MM.1S (cell line): Measurements from ENCODE around the gene PAMR1.

Experiments used
- DNase-seq: peaks from one replicate; pipeline ENCODE4 v3.0.0-alpha.2; 2015
- H2AFZ ChIP-seq: fragments of 300-600 bp; sonication (generic); 2 replicates; pipeline ENCODE4 v1.6.0; 2016; ENCODE audit warnings: antibody characterized with exemption, low read length
- H3F3A ChIP-seq: fragments of 300-600 bp; sonication (generic); 2 replicates; pipeline ENCODE4 v1.6.1; 2016; ENCODE audit warnings: mild to moderate bottlenecking, antibody characterized with exemption, low read length, moderate library complexity, mixed read lengths; ENCODE audit not compliant: insufficient read depth
- H3K27ac ChIP-seq: fragments of 300-600 bp; sonication (generic); 2 replicates; pipeline ENCODE4 v1.5.1; 2016; ENCODE audit warnings: mild to moderate bottlenecking, low read length
- H3K27me3 ChIP-seq: fragments of 300-600 bp; sonication (generic); replicated peaks from 2 replicates; pipeline ENCODE4 v1.6.0; 2016; ENCODE audit warnings: low read length; ENCODE audit not compliant: insufficient read depth
- H3K36me3 ChIP-seq: fragments of 300-600 bp; sonication (generic); replicated peaks from 2 replicates; pipeline ENCODE4 v1.6.1; 2016; ENCODE audit warnings: mild to moderate bottlenecking, low read length, mixed read lengths; ENCODE audit not compliant: insufficient read depth
- H3K4me1 ChIP-seq: fragments of 300-600 bp; sonication (generic); 2 replicates; pipeline ENCODE4 v1.6.1; 2016; ENCODE audit warnings: low read length, mixed read lengths
- H3K4me2 ChIP-seq: fragments of 300-600 bp; sonication (generic); 2 replicates; pipeline ENCODE4 v1.6.0; 2016; ENCODE audit warnings: low read depth, low read length
- H3K4me3 ChIP-seq: fragments of 300-600 bp; sonication (generic); 2 replicates; pipeline ENCODE4 v1.5.1; 2016; ENCODE audit warnings: low read length, mixed read lengths
- H3K79me2 ChIP-seq: fragments of 300-600 bp; sonication (generic); 2 replicates; pipeline ENCODE4 v1.6.1; 2016; ENCODE audit warnings: mixed run types, low read length, mixed read lengths
- H3K9ac ChIP-seq: fragments of 300-600 bp; sonication (generic); 2 replicates; pipeline ENCODE4 v1.6.1; 2016; ENCODE audit warnings: low read length, mixed read lengths
- H3K9me2 ChIP-seq: fragments of 300-600 bp; sonication (generic); replicated peaks from 2 replicates; pipeline ENCODE4 v1.6.1; 2016; ENCODE audit warnings: mild to moderate bottlenecking, low read length, mixed read lengths; ENCODE audit not compliant: insufficient read depth
- H3K9me3 ChIP-seq: fragments of 300-600 bp; sonication (generic); replicated peaks from 2 replicates; pipeline ENCODE4 v1.6.1; 2016; ENCODE audit warnings: mild to moderate bottlenecking, low read length, mixed read lengths; ENCODE audit not compliant: insufficient read depth
- H4K20me1 ChIP-seq: fragments of 300-600 bp; sonication (generic); 2 replicates; pipeline ENCODE4 v1.6.1; 2016; ENCODE audit warnings: mild to moderate bottlenecking, low read length, moderate library complexity, mixed read lengths; ENCODE audit not compliant: insufficient read depth
- EZH2 ChIP-seq: fragments of 300-600 bp; sonication (generic); optimal IDR thresholded peaks from 2 replicates; pipeline ENCODE3; 2017; ENCODE audit warnings: low read depth, mild to moderate bottlenecking, antibody characterized with exemption, low read length, mixed read lengths
- EZH2phosphoT487 ChIP-seq: fragments of 300-600 bp; sonication (generic); IDR thresholded peaks from 2 replicates; pipeline ENCODE4 v1.6.1; 2018; ENCODE audit warnings: antibody characterized with exemption, low read length
- TF ChIP-seq, protein P1 (sequence below): fragments of 300-600 bp; sonication (generic); IDR thresholded peaks from 2 replicates; pipeline ENCODE4 v1.5.1; 2016; ENCODE audit warnings: antibody characterized with exemption, low read length, mixed read lengths

Gene PAMR1

DNA sequence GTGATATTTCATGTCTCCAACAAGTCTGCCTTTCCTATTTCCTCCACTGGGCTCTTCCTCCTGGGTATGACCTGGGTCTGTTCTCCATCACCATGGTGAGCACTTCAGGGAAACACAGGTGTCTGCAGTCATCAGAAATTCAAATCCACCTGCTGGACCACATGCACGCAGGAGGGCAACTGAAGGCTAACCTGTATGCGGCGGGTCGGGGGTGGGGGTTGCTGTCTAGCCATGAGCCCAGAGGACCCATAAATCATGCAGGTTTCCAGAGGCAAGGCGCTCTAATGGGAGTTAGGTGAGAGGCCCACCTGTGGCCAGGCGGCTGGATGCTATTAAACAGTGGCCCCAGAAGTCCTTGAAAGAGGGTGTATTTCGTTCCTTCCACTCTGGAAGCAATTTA lies 11.1 kb upstream of the PAMR1 start:
- no peaks in the 10 kb centered on the region for H3K79me2 ChIP-seq
- H3K27me3 ChIP-seq = no peaks in the 10 kb centered on the region
- no peak overlapping the region for H3K9ac ChIP-seq
- no peak overlapping the region for H3K27ac ChIP-seq
- no peaks in the 10 kb centered on the region for H3K9me2 ChIP-seq
- DNase-seq = no peak
- no peak overlapping the region for H2AFZ ChIP-seq
- H3K4me2 ChIP-seq = no peak overlapping the region
- no peaks in the 10 kb centered on the region for H3K4me1 ChIP-seq
- H3K9me3 ChIP-seq = no peaks in the 10 kb centered on the region
- TF ChIP-seq EZH2phosphoT487 (no peak), EZH2 (no peak)
- TF ChIP-seq, protein P1, sequence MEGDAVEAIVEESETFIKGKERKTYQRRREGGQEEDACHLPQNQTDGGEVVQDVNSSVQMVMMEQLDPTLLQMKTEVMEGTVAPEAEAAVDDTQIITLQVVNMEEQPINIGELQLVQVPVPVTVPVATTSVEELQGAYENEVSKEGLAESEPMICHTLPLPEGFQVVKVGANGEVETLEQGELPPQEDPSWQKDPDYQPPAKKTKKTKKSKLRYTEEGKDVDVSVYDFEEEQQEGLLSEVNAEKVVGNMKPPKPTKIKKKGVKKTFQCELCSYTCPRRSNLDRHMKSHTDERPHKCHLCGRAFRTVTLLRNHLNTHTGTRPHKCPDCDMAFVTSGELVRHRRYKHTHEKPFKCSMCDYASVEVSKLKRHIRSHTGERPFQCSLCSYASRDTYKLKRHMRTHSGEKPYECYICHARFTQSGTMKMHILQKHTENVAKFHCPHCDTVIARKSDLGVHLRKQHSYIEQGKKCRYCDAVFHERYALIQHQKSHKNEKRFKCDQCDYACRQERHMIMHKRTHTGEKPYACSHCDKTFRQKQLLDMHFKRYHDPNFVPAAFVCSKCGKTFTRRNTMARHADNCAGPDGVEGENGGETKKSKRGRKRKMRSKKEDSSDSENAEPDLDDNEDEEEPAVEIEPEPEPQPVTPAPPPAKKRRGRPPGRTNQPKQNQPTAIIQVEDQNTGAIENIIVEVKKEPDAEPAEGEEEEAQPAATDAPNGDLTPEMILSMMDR = no peak
- no peak overlapping the region for H3K4me3 ChIP-seq
- no peaks in the 10 kb centered on the region for H4K20me1 ChIP-seq
- H3F3A ChIP-seq = no peaks in the 10 kb centered on the region
- H3K36me3 ChIP-seq = no peaks in the 10 kb centered on the region

DNA sequence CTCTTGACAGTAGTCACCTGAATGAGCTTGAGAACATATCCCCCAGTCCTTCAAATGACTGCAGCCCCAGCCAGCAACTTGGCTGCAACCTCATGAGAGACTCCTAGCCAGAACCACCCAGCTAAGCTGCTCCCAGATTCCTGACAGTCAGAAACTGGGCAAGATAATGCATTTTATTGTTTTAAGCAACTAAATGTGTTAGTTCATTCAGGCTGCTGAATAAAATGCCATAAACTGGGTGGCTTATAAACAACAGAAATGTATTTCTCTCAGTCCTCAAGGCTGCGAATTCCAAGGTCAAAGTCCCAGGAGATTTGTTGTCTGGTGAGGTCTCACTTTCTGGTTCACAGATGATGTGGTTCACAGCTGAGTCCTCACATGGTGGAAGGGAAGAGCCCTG lies 5.8 kb upstream of the PAMR1 start:
- H3K9ac ChIP-seq = no peak overlapping the region
- no peaks in the 10 kb centered on the region for H3K79me2 ChIP-seq
- TF ChIP-seq, protein P1 = no peak
- TF ChIP-seq EZH2phosphoT487 = no peak
- DNase-seq = no peak
- no peaks in the 10 kb centered on the region for H3K4me1 ChIP-seq
- H3K27ac ChIP-seq = no peak overlapping the region
- no peaks in the 10 kb centered on the region for H4K20me1 ChIP-seq
- H3K9me2 ChIP-seq = no peaks in the 10 kb centered on the region
- no peak overlapping the region for H2AFZ ChIP-seq
- H3K4me3 ChIP-seq = no peak overlapping the region
- no peaks in the 10 kb centered on the region for H3F3A ChIP-seq
- H3K4me2 ChIP-seq = no peak overlapping the region
- no peaks in the 10 kb centered on the region for H3K27me3 ChIP-seq
- H3K36me3 ChIP-seq = no peaks in the 10 kb centered on the region
- no peaks in the 10 kb centered on the region for H3K9me3 ChIP-seq

- H3K4me2 ChIP-seq = no peak overlapping the region
Observed at GRCh38 chr11:35529971-35530495, 4.6 kb upstream of the PAMR1 start.

More at GRCh38 chr11:35529971-35530495, 4.6 kb upstream of the PAMR1 start:
- Histone ChIP-seq H3K9me3 (no peaks in the 10 kb centered on the region), H3K27me3 (no peaks in the 10 kb centered on the region), H3F3A (no peaks in the 10 kb centered on the region), H3K27ac (no peak overlapping the region), H2AFZ (no peak overlapping the region), H3K9me2 (no peaks in the 10 kb centered on the region), H3K79me2 (no peaks in the 10 kb centered on the region), H3K9ac (no peak overlapping the region), H3K4me3 (no peak overlapping the region), H3K36me3 (no peaks in the 10 kb centered on the region), H4K20me1 (no peaks in the 10 kb centered on the region), H3K4me1 (no peaks in the 10 kb centered on the region)
- TF ChIP-seq, protein P1 = no peak
- TF ChIP-seq EZH2phosphoT487 (no peak), EZH2 (no peak)
- no peak for DNase-seq
